Activated T-helper 2 cell treated with anti-CD3 and anti-CD28 coated beads, Interferon-gamma antibody, Interleukin-2, Interleukin-4, amounts not matched to agents 10 μg/mL and 5 μg/mL and 100 μg/mL, durations not matched to agents 14 hours and 24 hours and 36 hours (primary cell): Measurements from ENCODE around the gene LUZP2. TPM values are rescaled to one million over a fixed set of nuclear protein-coding genes. Genes with fewer than 3 reads are reported as not detected.
"Not testable (repeated sequence)": the region's sequence is repeated elsewhere in the genome, so short reads cannot be mapped to it uniquely, and the experiment has no call there.

Experiments
- DNase-seq: peaks from one replicate; pipeline ENCODE4 v3.0.0; 2021; ENCODE audit warnings: low spot score
- H3K27ac Mint-ChIP-seq: one replicate; pipeline ENCODE4 v1.8.0; 2021; ENCODE audit warnings: mixed read lengths
- H3K27me3 Mint-ChIP-seq: one replicate; pipeline ENCODE4 v1.8.0; 2021; ENCODE audit warnings: low read depth, mixed read lengths
- H3K36me3 Mint-ChIP-seq: one replicate; pipeline ENCODE4 v1.8.0; 2021; ENCODE audit warnings: low read depth, mixed read lengths
- H3K4me1 Mint-ChIP-seq: one replicate; pipeline ENCODE4 v1.8.0; 2021; ENCODE audit warnings: low read depth, mixed read lengths
- H3K4me3 Mint-ChIP-seq: one replicate; pipeline ENCODE4 v1.8.0; 2021; ENCODE audit warnings: low read depth, mild to moderate bottlenecking, moderate library complexity, mixed read lengths
- H3K9me3 Mint-ChIP-seq: one replicate; pipeline ENCODE4 v1.8.0; 2021; ENCODE audit warnings: mixed read lengths
- intact Hi-C: fragments of 100-400 bp; cut with micrococcal nuclease; formaldehyde crosslinking; loops from one replicate; pipeline ENCODE4 v1.15.1; 2023
- total RNA-seq: library from RNA; stranded (reverse); gene quantifications from 2 replicates; pipeline ENCODE4 v1.2.3, GENCODE V29; 2022

Gene LUZP2
- total RNA-seq, 1 donor from 2014 or later = not detected

GRCh38 chr11:24944891-24945290, 448.0 kb downstream of the LUZP2 start:
- intact Hi-C loops = no loop called here
- no peaks in the 10 kb centered on the region for H3K4me1 Mint-ChIP-seq
- no peak overlapping the region for H3K4me3 Mint-ChIP-seq

GRCh38 chr11:24949406-24949805, 452.6 kb downstream of the LUZP2 start:
- no peaks in the 10 kb centered on the region for H3K27me3 Mint-ChIP-seq
- no peaks in the 10 kb centered on the region for H3K36me3 Mint-ChIP-seq
- no peak overlapping the region for H3K4me3 Mint-ChIP-seq
- intact Hi-C loops = no loop called here
- DNase-seq = no peak
- H3K27ac Mint-ChIP-seq = no peak overlapping the region
- H3K4me1 Mint-ChIP-seq = no peaks in the 10 kb centered on the region
- H3K9me3 Mint-ChIP-seq = peaks cover 32% of the 10 kb centered on the region

More at GRCh38 chr11:24944891-24945290, 448.0 kb downstream of the LUZP2 start:
- H3K27ac Mint-ChIP-seq = no peak overlapping the region
- H3K27me3 Mint-ChIP-seq = no peaks in the 10 kb centered on the region
- DNase-seq = no peak
- H3K9me3 Mint-ChIP-seq = peaks cover 35% of the 10 kb centered on the region
- H3K36me3 Mint-ChIP-seq = no peaks in the 10 kb centered on the region

- no peaks in the 10 kb centered on the region for H3K4me1 Mint-ChIP-seq
- intact Hi-C loops = no loop called here
- no peak overlapping the region for H3K27ac Mint-ChIP-seq
- H3K4me3 Mint-ChIP-seq = no peak overlapping the region
- H3K36me3 Mint-ChIP-seq = no peaks in the 10 kb centered on the region
- DNase-seq = no peak
- H3K9me3 Mint-ChIP-seq = peaks cover 15% of the 10 kb centered on the region
- H3K27me3 Mint-ChIP-seq = no peaks in the 10 kb centered on the region
These were observed 467.0 kb downstream of the LUZP2 start for GRCh38 chr11:24963852-24964251.

GRCh38 chr11:24965748-24966147, 468.9 kb downstream of the LUZP2 start:
- Mint-ChIP-seq H3K4me3 (no peak overlapping the region), H3K36me3 (no peaks in the 10 kb centered on the region), H3K4me1 (no peaks in the 10 kb centered on the region), H3K27ac (no peak overlapping the region), H3K9me3 (peaks cover 16% of the 10 kb centered on the region), H3K27me3 (no peaks in the 10 kb centered on the region)
- DNase-seq = no peak
- intact Hi-C loops = no loop called here

GRCh38 chr11:24993903-24994302, 497.1 kb downstream of the LUZP2 start:
- H3K36me3 Mint-ChIP-seq, H3K4me3 Mint-ChIP-seq, H3K27me3 Mint-ChIP-seq, H3K27ac Mint-ChIP-seq, DNase-seq, intact Hi-C loops, H3K4me1 Mint-ChIP-seq: not testable (repeated sequence)
- H3K9me3 Mint-ChIP-seq = peaks cover 25% of the 10 kb centered on the region

- H3K27ac Mint-ChIP-seq, H3K4me1 Mint-ChIP-seq, H3K4me3 Mint-ChIP-seq, H3K27me3 Mint-ChIP-seq, H3K36me3 Mint-ChIP-seq, intact Hi-C loops, DNase-seq: not testable (repeated sequence)
- H3K9me3 Mint-ChIP-seq = peaks cover 33% of the 10 kb centered on the region
These were observed 503.1 kb downstream of the LUZP2 start for GRCh38 chr11:24999929-25000328.

- intact Hi-C loops = no loop called here
- DNase-seq = no peak
- no peak overlapping the region for H3K27ac Mint-ChIP-seq
- no peaks in the 10 kb centered on the region for H3K27me3 Mint-ChIP-seq
- no peak overlapping the region for H3K4me3 Mint-ChIP-seq
- peaks cover 60% of the 10 kb centered on the region for H3K9me3 Mint-ChIP-seq
- H3K36me3 Mint-ChIP-seq = no peaks in the 10 kb centered on the region
- no peaks in the 10 kb centered on the region for H3K4me1 Mint-ChIP-seq
These were observed 540.6 kb downstream of the LUZP2 start for GRCh38 chr11:25037431-25037830.

- intact Hi-C loops = no loop called here
- Mint-ChIP-seq H3K4me3 (no peak overlapping the region), H3K27ac (no peak overlapping the region), H3K9me3 (peaks cover 60% of the 10 kb centered on the region), H3K4me1 (no peaks in the 10 kb centered on the region), H3K27me3 (no peaks in the 10 kb centered on the region), H3K36me3 (no peaks in the 10 kb centered on the region)
- no peak for DNase-seq
These were observed 541.3 kb downstream of the LUZP2 start for GRCh38 chr11:25038131-25038530.

GRCh38 chr11:25039165-25039564, 542.3 kb downstream of the LUZP2 start:
- Mint-ChIP-seq H3K27ac (no peak overlapping the region), H3K36me3 (no peaks in the 10 kb centered on the region), H3K4me1 (no peaks in the 10 kb centered on the region), H3K27me3 (no peaks in the 10 kb centered on the region), H3K9me3 (peaks cover 55% of the 10 kb centered on the region), H3K4me3 (no peak overlapping the region)
- intact Hi-C loops = no loop called here
- DNase-seq = no peak

- H3K27ac Mint-ChIP-seq = no peak overlapping the region
- DNase-seq = no peak
- H3K4me1 Mint-ChIP-seq = no peaks in the 10 kb centered on the region
- no peaks in the 10 kb centered on the region for H3K27me3 Mint-ChIP-seq
- H3K36me3 Mint-ChIP-seq = no peaks in the 10 kb centered on the region
- H3K9me3 Mint-ChIP-seq = peaks cover 21% of the 10 kb centered on the region
- intact Hi-C loops = no loop called here
- no peak overlapping the region for H3K4me3 Mint-ChIP-seq
These were observed 551.8 kb downstream of the LUZP2 start for GRCh38 chr11:25048632-25049031.

- intact Hi-C loops = no loop called here
- Mint-ChIP-seq H3K4me3 (no peak overlapping the region), H3K9me3 (peaks cover 24% of the 10 kb centered on the region), H3K36me3 (no peaks in the 10 kb centered on the region), H3K27me3 (no peaks in the 10 kb centered on the region), H3K4me1 (no peaks in the 10 kb centered on the region), H3K27ac (no peak overlapping the region)
- no peak for DNase-seq
These were observed 556.0 kb downstream of the LUZP2 start for GRCh38 chr11:25052844-25053243.

GRCh38 chr11:25057861-25058260, 561.0 kb downstream of the LUZP2 start:
- Mint-ChIP-seq H3K4me3 (no peak overlapping the region), H3K9me3 (peaks cover 21% of the 10 kb centered on the region), H3K4me1 (no peaks in the 10 kb centered on the region), H3K27me3 (no peaks in the 10 kb centered on the region), H3K36me3 (no peaks in the 10 kb centered on the region), H3K27ac (no peak overlapping the region)
- DNase-seq = no peak
- intact Hi-C loops = no loop called here

GRCh38 chr11:25065746-25066145, 568.9 kb downstream of the LUZP2 start:
- H3K27ac Mint-ChIP-seq = no peak overlapping the region

GRCh38 chr11:25066706-25067105, 569.9 kb downstream of the LUZP2 start:
- H3K4me3 Mint-ChIP-seq = no peak overlapping the region
- intact Hi-C loops = no loop called here

More at GRCh38 chr11:25065746-25066145, 568.9 kb downstream of the LUZP2 start:
- intact Hi-C loops = no loop called here
- Mint-ChIP-seq H3K27me3 (no peaks in the 10 kb centered on the region), H3K4me1 (no peaks in the 10 kb centered on the region), H3K36me3 (no peaks in the 10 kb centered on the region), H3K9me3 (peaks cover 50% of the 10 kb centered on the region), H3K4me3 (no peak overlapping the region)
- no peak for DNase-seq

More at GRCh38 chr11:25066706-25067105, 569.9 kb downstream of the LUZP2 start:
- DNase-seq = no peak
- Mint-ChIP-seq H3K27me3 (no peaks in the 10 kb centered on the region), H3K9me3 (peaks cover 45% of the 10 kb centered on the region), H3K36me3 (no peaks in the 10 kb centered on the region), H3K4me1 (no peaks in the 10 kb centered on the region), H3K27ac (no peak overlapping the region)
